NCI-H774 (cell line): Measurements from ENCODE around the gene SCGB1A1.
A peak's percentile ranks its signal among the peaks of the same experiment; 100 is the strongest.
"Not testable (repeated sequence)": the region's sequence is repeated elsewhere in the genome, so short reads cannot be mapped to it uniquely, and the experiment has no call there.

Experiments
- DNase-seq: peaks from one replicate; lab custom pipeline; 2025; lab: John Stamatoyannopoulos, UW

The SCGB1A1 gene, protein sequence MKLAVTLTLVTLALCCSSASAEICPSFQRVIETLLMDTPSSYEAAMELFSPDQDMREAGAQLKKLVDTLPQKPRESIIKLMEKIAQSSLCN

DNA sequence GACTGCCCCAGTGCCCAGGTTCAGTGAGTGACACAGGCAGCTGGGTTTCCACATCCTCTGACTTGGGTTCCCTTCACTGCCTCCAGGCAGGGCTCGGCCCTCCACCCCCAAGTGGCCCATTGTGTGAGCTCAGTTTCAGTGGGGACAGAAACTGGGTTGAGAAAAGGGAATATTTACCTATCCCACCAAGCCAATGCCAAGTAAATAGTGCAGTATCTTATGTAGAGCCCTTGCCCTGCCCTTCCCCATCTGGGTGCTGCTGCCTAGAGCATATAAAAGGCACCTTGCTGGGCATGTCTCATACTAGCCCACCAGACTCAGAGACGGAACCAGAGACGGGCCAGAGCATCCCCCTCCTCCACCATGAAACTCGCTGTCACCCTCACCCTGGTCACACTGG lies at the start of gene SCGB1A1:
Gene SCGB1A1, plus strand, starts transcription at position 301 of the 400 bp plus-strand sequence. Its CDS starts 63 bp downstream, at position 364.
- no peak for DNase-seq

DNA sequence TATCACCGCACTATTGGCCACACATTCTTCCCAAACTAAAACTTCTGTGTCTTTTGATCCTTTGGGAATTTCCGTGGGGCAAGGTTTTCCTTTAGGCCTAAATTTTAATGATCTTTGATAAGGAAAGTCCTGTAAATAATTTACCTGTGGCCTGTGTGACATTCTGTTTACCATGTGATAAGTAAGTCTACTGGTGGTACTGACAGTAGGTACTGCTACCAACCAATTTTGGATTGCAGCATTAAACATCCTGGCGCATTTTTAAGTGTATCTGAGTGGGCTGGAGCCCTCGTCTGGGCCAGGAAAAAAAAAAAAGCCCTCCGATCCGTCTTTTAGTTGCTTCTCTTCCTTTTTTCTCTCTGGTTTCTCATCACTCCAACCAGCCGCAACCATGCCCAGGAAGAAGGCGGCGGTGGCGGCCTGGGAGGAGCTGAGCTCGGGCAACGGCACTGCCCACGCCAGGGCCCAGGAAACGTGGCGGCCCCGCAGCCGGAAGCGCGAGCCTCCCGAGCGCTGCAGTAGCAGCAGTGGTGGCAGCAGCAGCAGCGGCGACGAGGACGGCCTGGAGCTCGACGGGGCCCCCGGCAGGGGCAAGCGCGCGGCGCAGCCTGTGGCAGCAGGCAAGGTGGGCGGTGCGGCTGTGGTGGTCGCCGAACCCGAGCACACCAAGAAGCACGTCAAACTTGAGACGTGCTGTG lies 47.9 kb upstream of the SCGB1A1 start:
- DNase-seq = no peak

DNA sequence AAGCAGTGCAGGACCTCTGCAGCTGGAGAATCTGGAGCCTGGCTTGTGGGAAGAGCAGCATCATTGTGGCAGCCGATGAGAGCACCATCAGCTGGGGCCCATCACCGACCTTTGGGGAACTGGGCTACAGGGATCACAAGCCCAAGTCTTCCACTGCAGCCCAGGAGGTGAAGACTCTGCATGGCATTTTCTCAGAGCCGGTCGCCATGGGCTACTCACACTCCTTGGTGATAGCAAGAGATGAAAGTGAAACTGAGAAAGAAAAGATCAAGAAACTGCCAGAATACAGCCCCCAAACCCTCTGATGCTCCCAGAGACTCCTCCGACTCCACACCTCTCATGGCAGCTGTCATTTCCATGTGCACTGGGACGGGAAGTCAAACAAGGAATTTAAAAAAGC lies 46.0 kb upstream of the SCGB1A1 start:
- DNase-seq = no peak

DNA sequence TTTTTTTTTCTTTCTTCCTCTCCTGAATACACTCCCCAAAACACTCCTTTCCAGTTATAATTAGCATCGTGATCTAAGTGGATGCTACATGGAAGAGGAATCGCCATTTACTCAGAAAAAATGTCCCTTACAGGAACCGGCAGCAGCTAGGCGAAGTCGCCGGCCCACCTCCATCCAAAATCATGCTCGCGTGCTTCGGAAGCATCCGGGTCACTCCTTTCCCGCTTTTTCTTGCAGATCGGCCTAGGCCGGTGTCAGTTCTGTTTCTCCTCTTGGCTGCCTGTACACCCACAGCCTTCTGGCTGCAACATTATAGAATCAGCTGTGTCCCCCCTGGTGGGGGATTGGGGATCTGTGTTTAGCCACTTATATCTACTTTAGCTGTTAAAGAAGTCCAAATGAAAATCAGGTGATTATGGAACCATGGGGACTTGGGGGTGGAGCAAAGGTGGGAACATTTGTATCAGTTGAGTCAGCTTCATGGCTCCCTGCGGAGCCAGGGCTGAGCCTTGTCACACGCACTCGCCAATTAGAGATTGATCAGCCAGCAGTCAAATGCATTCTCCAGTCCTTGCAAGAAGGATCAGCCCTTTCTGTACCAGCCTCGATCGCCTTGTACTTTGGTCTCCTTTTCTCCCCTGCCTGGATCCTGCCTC lies 45.2 kb upstream of the SCGB1A1 start:
- no peak for DNase-seq

DNA sequence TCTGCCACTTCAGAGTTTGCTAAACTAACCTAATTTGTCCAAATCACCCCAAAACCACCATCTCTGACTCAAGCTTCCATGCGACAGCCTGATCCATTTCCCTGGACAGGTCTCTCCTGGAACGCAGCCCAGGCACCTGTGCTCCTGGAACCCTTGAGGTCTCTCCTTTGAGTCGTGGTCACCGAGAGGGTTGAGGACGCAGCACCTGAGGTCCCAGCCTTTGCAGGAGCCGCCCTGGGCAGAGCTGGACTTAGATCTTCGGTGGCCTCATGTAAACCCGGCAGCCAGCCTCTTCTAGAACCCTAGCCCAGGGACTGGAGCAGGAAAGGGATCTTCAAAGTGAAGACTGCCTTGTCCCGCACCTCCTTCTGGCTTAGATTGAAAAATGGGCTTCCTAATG lies 44.0 kb upstream of the SCGB1A1 start:
- no peak for DNase-seq

DNA sequence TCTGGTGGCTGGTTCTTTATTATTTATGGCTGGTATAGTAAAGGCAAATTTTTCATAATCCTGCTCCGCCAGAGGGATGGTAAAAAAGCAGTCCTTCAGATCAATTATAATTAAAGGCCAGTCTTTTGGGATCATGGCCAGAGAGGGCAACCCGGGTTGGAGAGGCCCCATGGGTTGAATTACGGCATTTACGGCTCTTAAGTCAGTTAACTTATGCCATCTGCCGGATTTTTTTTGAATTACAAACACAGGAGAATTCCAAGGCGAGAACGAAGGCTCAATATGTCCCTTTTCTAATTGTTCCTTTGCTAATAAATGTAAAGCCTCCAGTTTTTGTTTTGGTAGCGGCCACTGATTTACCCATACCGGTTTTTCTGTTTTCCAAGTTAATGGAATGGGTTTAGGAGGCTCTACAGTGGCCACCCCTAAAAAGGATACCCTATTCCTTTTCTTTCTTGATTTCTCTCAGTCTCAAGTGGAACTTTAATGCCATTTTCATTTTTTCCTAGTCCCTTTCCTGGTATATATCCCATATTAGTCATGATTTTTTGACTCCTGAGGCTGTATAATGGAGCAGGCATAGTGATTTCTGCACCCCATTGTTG lies 40.3 kb upstream of the SCGB1A1 start:
- DNase-seq = peak; percentile 9

DNA sequence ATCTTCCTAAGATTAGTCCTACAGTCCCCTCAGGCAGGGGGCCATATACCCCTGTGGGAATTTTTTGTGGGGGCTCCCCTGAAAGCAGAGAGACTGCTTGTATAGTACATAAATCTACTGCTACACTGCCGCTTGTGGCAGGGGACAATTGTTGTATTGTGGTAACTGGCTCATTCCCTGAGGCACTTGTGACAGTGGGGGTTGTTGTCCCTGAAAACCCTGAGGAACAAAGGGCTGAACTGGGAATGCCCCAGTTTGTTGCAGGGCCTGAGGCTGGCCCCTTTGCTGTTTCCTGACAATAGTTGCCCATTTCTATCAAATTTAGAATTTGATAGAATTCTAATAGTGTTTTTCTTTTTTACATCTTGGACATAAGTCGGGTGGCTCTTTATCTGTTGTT lies 39.2 kb upstream of the SCGB1A1 start:
- not testable (repeated sequence) for DNase-seq

DNA sequence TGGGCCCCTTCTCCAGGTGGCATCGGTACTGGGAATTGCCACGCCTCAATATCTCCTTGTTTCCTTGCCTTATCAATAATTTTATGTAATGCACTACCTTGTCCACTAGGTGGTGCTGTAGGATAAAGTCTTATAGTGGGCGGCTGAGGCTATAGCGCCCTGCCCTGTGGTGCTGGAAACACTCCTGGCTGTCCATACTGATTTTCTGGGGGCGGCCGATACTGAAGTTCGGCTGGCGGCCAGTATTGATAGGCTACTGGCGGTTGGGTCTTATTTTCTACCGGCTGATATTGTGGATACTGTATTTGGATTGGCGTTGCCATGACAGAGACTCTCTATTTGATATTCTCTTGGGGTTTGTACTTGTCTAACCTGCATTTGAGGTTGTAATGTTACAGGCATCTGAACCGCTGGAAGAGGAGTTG lies 38.0 kb upstream of the SCGB1A1 start:
- peak; percentile 71 for DNase-seq

DNA sequence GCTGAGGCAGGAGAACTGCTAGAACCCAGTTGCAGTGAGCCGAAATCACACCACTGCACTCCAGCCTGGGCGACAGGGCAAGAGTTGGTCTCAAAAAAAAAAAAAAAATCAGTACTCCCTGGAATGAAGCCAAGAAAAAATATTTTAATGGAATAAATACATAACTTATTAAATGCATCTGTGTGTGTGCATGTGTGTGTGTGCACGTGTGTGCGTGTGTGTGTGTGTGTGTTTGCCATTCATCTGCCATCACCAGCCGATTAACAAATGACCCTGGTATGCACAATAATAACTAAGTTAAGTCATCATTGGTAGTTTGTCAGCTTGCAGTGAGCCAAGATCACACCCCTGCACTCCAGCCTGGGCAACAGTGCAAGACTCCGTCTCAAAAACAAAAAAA lies 35.0 kb upstream of the SCGB1A1 start:
- no peak for DNase-seq

DNA sequence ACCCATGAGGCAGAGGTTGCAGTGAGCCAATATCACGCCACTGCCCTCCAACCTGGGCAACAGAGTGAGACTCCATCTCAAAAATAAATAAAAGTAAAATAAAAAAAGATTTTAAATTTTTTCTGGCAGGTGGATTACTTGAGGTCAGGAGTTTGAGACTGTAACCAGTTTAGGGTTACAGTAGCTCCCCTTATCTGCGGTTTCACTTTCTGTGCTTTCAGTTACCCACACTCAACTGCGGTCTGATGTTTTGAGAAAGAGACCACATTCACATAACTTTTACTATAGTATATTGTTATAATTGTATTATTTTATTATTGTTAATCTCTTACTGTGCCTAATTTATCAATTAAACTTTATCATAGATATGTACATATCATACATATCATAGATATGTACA lies 32.8 kb upstream of the SCGB1A1 start:
- DNase-seq = not testable (repeated sequence)

DNA sequence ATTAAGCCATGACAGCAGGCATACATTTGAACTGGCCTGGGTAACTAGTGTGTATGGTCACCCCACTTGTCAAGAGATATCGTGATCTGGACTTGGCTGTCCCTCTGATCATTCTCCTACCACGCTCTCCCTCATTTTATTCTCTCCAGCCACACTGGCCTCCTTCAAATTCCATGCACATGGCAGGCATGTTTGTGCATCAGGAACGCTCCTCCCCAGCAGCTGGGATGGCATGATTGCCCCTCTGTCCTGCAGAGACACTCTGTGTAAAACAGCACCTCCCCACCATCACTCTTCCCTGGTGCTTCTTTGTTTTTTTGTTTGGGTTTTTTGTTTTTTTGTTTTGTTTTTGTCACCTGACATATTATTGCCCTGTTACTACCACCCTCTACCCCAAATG lies 31.5 kb upstream of the SCGB1A1 start:
- no peak for DNase-seq

DNA sequence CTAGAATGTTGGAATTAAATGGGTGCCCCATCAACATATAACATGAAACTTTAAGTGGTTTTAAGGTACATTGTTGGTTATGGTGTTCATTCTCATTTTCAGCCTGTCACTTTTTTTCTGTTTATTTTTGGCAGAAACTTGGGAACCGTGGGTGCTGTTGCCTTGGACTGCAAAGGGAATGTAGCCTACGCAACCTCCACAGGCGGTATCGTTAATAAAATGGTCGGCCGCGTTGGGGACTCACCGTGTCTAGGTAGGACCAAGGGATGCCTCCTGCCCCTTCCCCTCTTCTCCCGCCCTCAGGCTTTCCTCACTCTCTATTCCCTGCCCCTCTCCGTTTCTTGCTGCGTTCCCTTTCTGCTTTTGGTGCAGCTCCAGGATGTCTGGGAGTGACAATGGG lies 29.8 kb upstream of the SCGB1A1 start:
- no peak for DNase-seq

DNA sequence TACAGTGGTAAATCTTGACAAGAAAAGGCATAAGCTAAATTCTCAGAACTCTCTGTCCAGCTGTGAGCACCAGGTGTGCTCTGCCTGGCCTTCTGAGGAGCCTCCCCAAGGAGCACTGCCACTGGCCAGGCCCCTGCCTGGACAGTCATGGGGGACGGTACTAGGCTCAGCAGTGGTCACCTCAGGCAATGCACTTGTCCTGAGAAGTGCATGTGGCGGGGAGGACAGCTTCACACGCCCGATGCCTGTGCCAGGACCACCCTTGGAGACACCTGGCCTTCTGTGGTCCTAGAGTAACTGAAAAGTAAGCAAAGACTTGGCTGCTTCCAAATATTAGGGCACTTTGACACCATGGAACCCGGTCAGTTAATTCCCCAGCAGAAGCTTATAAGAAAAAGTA lies 28.6 kb upstream of the SCGB1A1 start:
- no peak for DNase-seq

DNA sequence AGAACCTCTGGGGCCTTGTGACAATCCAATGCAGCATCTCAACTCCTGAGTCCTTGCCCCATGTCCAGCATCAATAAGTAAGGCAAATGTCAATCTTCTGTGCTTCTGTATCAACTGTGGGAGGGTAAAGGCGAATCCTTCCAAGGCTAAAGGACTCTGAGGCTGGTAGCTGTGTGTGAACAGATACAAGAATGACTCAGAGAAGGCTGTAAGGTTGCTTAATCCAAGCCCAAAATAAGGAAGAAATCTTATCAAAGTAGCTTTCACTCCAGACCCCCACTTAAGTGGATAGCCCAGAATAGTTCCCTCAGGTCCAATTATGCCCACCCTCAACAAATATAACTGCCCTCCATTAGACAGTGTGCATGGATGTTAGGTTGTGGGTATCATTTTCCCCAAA lies 28.1 kb upstream of the SCGB1A1 start:
- DNase-seq = no peak

DNA sequence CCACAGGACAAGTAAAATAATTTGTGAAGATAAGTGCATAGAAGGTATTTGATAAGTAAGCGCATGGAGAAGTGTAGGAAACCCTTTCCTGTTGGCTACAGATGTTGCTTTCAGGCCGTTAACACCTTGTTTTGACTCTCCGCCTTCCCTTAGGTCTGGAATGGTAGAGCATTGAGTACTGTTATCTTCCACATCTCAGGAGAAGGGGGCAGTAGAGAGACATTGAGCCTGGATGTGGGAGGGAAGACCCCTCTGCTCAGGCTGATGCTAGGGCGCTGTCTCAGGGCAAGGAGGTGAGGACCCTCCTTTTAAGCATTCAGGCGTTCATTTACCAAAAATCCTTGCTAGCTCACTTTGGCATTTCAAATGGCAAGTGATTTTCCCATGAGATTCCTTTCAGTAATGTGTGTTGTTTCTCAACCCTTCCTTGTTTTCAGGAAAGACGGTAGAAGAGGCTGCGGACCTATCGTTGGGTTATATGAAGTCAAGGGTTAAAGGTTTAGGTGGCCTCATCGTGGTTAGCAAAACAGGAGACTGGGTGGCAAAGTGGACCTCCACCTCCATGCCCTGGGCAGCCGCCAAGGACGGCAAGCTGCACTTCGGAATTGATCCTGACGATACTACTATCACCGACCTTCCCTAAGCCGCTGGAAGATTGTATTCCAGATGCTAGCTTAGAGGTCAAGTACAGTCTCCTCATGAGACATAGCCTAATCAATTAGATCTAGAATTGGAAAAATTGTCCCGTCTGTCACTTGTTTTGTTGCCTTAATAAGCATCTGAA lies 27.0 kb upstream of the SCGB1A1 start:
- DNase-seq = no peak

DNA sequence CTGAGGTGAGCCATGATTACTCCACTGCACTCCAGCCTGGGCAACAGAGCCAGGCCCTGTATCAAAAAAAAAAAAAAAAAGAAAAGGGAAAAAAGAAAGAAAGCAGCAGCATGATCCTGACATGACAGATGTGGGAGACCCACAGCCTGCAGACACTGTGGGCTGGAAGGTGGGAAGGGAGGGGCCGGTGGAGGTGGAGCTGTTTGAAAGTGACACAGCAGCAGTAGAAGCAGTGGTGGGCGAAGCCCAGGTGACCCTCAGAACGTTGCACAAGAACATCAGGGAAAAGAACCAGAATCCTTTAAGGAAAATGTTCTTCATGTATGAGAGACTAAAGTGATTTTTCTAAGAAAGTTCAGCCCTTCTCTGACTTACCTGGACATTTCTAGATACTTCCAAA lies 26.3 kb upstream of the SCGB1A1 start:
- no peak for DNase-seq

DNA sequence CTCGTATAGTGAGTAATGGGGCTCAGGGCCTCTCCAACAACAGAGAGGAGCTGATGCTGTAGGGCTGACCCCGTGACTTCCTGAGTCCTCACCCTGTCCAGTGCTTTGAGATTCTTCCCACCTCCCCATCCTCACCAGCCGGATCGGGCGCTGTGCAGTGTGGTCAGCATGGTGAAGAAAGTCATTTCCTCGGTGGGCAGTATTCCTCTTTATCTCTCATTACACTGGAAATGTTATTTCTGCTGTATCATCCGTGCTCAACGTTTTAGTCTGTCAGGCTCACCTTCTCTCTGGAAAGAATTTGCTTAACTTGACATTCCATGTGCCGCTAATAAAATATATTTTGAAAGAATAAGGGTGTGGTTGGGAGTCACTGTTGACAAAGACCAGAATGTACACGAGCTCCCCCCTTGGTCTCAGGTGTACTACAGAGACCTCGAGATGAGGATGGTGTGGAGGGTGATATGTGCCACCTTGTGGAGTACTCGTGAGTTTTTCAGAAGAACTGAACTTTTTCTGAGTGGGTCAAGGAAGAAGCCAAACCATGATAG lies 25.7 kb upstream of the SCGB1A1 start:
- DNase-seq = no peak

DNA sequence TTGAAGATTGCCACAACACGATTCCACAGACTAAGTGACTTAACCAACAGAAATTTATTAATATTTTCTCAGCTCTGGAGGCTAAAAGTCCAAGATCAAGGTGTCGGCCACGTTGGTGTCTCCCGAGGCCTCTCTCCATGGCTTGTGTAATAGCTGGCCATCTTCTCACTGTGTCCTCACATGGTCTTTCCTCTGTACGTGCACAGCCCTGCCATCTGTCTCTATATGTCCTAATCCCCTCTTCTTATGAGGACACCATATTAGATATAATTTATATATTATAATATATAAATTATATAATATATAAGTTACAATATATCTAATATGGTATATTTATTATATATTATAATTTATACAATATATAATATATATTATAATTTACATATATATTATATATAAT lies 25.1 kb upstream of the SCGB1A1 start:
- DNase-seq = no peak

DNA sequence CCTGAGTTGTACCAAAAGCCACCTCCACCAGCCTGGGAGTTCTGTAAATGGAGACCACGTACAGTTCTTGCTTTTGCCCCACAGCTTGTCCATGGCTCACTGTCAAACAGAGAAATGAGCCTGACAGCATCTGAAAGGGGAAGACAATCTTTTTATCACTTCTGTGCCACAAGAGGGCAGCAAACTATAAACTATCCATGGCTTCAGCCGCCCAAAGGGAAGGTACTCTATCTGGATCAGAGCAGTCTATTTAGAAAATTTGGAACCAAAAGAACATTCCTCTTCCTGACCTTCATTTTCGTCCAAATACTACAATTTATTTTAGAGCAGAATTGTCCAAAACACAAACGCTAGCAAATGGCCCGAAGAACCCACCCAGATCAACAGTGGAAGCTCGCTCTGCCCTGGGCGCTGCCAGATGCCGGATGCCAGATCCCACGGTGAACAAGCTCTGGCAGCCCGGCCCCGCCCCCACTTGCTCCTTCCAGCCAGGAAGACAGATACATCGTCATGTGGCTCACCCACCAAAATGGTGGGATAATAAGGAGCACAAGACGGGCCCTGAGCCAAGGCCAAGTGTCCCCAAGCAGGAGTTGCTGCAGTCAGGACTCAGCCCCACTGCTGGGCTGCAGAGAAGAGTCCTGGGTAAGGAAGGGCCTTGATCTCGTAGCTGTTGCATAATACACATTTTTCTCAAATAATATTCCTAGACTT lies 23.9 kb upstream of the SCGB1A1 start:
- peak; percentile 81 for DNase-seq

DNA sequence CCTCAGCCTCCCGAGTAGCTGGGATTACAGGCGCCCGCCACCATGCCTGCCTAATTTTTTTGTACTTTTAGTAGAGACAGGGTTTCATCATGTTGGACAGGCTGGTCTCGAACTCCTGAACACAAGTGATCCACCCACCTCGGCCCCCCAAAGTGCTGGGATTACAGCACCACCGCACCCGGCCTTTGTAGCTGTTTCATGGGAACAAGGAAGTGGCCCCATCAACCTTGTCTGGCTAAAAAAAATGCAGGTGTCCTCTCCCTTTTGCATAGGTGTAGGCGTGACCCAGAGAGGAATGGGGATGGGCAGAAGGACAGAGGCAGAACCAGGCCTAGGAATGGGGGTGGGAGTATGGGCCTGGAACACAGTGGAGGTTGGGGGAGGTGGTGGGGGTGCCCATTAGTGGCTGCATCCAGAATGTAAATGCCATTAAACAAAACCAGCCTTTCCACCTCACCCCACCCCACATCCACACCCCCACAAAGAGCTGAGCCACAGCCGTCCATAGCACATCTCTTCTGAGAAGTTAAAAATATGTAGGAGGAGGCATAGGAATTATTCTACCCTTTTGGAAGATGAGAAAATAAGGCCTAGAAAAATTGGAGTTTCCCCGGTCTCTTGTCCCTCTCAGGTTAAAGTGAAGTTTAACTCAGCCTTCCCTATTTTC lies 22.8 kb upstream of the SCGB1A1 start:
- no peak for DNase-seq
